Measurements from ENCODE around the gene MED23.

MED23 gene

GRCh38 chr6:131565056-131565455 is 63.0 kb downstream of the MED23 start:
- Histone ChIP-seq H3K4me1 (ENCODE audit: control insufficient read depth, low read depth, low read length) (no peaks in the 10 kb centered on the region), H3K9ac (ENCODE audit: low read length) (no peak overlapping the region), H4K5ac (ENCODE audit: low read length) (no peak overlapping the region), H2BK120ac (ENCODE audit: low read depth, low read length) (no peak overlapping the region), H3K4me2 (ENCODE audit: low read length) (no peak overlapping the region), H3K23ac (ENCODE audit: low read length) (no peak overlapping the region), H3K79me1 (ENCODE audit: low read length) (no peaks in the 10 kb centered on the region), H2BK15ac (replicated peaks; ENCODE audit: low read depth) (no peak overlapping the region), H3K18ac (ENCODE audit: low read length) (no peak overlapping the region), H3K27ac (ENCODE audit: low read depth, low read length) (no peak overlapping the region), H3K27me3 (ENCODE audit: insufficient read depth, low read length, poor library complexity) (no peaks in the 10 kb centered on the region), H3K79me2 (ENCODE audit: control insufficient read depth, insufficient read depth, low read length) (no peaks in the 10 kb centered on the region), H4K8ac (ENCODE audit: low read depth, low read length) (no peak overlapping the region), H2BK5ac (ENCODE audit: low read length) (no peak overlapping the region), H3K4ac (ENCODE audit: low read depth, low read length) (no peak overlapping the region), H3K56ac (ENCODE audit: low read length) (no peak overlapping the region), H3K4me3 (ENCODE audit: low read length) (no peak overlapping the region), H2AK5ac (ENCODE audit: low read length) (no peak overlapping the region), H3K36me3 (ENCODE audit: control insufficient read depth, insufficient read depth, low read length) (no peaks in the 10 kb centered on the region)
- no peak for DNase-seq
- no CpG with 5 or more reads among the region's 2 CpGs for WGBS (ENCODE audit: extremely low coverage, insufficient coverage, low lambda C conversion rate)

DNA sequence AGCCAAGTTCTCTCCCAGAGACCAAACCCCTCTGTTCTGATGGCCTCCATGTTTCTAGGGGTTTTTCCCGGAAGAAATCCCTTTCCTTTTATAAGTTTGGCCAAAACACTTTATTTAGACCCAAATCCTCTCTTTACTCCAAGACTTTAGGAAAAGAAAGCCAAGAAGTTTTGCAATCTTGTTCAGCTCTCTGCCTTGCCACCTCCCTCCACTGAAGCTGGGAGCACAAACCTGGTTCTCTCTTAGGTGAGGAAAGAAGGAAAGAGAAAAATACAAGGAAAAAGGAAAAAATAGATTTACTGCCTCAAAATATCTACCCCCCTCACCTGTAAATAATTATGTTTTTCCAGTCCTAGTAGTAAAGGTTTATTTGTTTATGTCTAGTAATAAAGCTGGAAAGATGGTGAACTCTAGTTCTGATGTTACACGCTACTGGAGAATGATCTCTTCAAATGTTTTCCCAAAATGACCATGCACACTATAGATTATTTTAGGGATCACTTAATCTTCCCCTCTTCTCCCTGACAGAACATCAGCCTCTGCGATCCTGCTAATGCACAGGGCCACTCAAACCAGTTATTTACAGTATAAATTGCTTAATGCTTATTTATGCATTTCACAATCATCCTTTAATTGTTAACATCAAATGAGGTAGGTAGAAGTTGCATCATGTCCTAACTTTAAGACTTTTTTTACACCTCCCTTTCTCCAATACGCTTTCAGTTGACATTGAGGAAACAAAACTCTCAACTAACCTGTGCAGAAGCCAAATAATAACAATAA is 65.9 kb downstream of the MED23 start:
- no CpG with 5 or more reads among the region's 4 CpGs for WGBS (ENCODE audit: extremely low coverage, insufficient coverage, low lambda C conversion rate)
- H2AK5ac ChIP-seq (ENCODE audit: low read length), result no peak overlapping the region
- no peaks in the 10 kb centered on the region for H3K79me2 ChIP-seq (ENCODE audit: control insufficient read depth, insufficient read depth, low read length)

DNA sequence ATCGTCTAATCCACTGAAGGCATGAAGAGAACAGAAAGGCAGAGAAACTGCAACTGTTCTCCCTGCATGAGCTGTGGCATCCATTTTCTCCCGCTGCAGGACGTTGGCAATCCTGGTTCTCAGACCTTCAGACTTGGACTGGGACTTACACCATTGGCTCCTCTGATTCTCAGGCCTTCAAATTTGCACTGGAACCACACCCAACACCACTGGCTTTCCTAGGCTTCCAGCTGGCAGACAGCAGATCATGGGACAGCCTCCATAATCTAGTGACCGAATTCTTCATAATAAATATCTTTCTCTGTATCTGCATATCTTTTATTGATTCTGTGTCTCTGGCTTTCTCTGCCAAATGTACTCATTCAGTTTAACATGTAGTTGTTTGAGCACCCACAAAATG is 69.1 kb downstream of the MED23 start:
- Histone ChIP-seq H3K27ac (ENCODE audit: low read depth, low read length) (no peak overlapping the region), H3K9ac (ENCODE audit: low read length) (no peak overlapping the region)
- WGBS (ENCODE audit: extremely low coverage, insufficient coverage, low lambda C conversion rate), result no CpG with 5 or more reads among the region's 4 CpGs

More for the DNA sequence above, 65.9 kb downstream of the MED23 start:
- Histone ChIP-seq H3K4me2 (ENCODE audit: low read length) (no peak overlapping the region), H3K27me3 (ENCODE audit: insufficient read depth, low read length, poor library complexity) (no peaks in the 10 kb centered on the region), H4K5ac (ENCODE audit: low read length) (no peak overlapping the region), H3K79me1 (ENCODE audit: low read length) (no peaks in the 10 kb centered on the region), H3K27ac (ENCODE audit: low read depth, low read length) (no peak overlapping the region), H4K8ac (ENCODE audit: low read depth, low read length) (no peak overlapping the region), H3K4me3 (ENCODE audit: low read length) (no peak overlapping the region), H3K56ac (ENCODE audit: low read length) (no peak overlapping the region), H2BK15ac (replicated peaks; ENCODE audit: low read depth) (no peak overlapping the region), H3K4ac (ENCODE audit: low read depth, low read length) (no peak overlapping the region), H3K36me3 (ENCODE audit: control insufficient read depth, insufficient read depth, low read length) (no peaks in the 10 kb centered on the region), H3K9ac (ENCODE audit: low read length) (no peak overlapping the region), H2BK5ac (ENCODE audit: low read length) (no peak overlapping the region), H3K23ac (ENCODE audit: low read length) (no peak overlapping the region), H2BK120ac (ENCODE audit: low read depth, low read length) (no peak overlapping the region), H3K18ac (ENCODE audit: low read length) (no peak overlapping the region), H3K4me1 (ENCODE audit: control insufficient read depth, low read depth, low read length) (no peaks in the 10 kb centered on the region)
- DNase-seq, result no peak

GRCh38 chr6:131555992-131556391 is 72.0 kb downstream of the MED23 start:
- no peak overlapping the region for H2BK15ac ChIP-seq (replicated peaks; ENCODE audit: low read depth)
- no peak overlapping the region for H3K23ac ChIP-seq (ENCODE audit: low read length)
- no peaks in the 10 kb centered on the region for H3K27me3 ChIP-seq (ENCODE audit: insufficient read depth, low read length, poor library complexity)
- no peak overlapping the region for H3K9ac ChIP-seq (ENCODE audit: low read length)
- no peak overlapping the region for H3K4me3 ChIP-seq (ENCODE audit: low read length)
- no peak overlapping the region for H3K4ac ChIP-seq (ENCODE audit: low read depth, low read length)
- no peak overlapping the region for H2AK5ac ChIP-seq (ENCODE audit: low read length)
- no peak overlapping the region for H3K4me2 ChIP-seq (ENCODE audit: low read length)
- no peak overlapping the region for H3K18ac ChIP-seq (ENCODE audit: low read length)
- H4K5ac ChIP-seq (ENCODE audit: low read length), result no peak overlapping the region
- H3K27ac ChIP-seq (ENCODE audit: low read depth, low read length), result no peak overlapping the region
- no peaks in the 10 kb centered on the region for H3K4me1 ChIP-seq (ENCODE audit: control insufficient read depth, low read depth, low read length)
- no peak overlapping the region for H4K8ac ChIP-seq (ENCODE audit: low read depth, low read length)
- H3K79me2 ChIP-seq (ENCODE audit: control insufficient read depth, insufficient read depth, low read length), result no peaks in the 10 kb centered on the region
- H2BK120ac ChIP-seq (ENCODE audit: low read depth, low read length), result no peak overlapping the region
- no peaks in the 10 kb centered on the region for H3K36me3 ChIP-seq (ENCODE audit: control insufficient read depth, insufficient read depth, low read length)
- no peak for DNase-seq
- H3K56ac ChIP-seq (ENCODE audit: low read length), result no peak overlapping the region
- H2BK5ac ChIP-seq (ENCODE audit: low read length), result no peak overlapping the region
- H3K79me1 ChIP-seq (ENCODE audit: low read length), result no peaks in the 10 kb centered on the region

More for the DNA sequence above, 69.1 kb downstream of the MED23 start:
- Histone ChIP-seq H3K23ac (ENCODE audit: low read length) (no peak overlapping the region), H3K56ac (ENCODE audit: low read length) (no peak overlapping the region), H3K36me3 (ENCODE audit: control insufficient read depth, insufficient read depth, low read length) (no peaks in the 10 kb centered on the region), H3K18ac (ENCODE audit: low read length) (no peak overlapping the region), H4K5ac (ENCODE audit: low read length) (no peak overlapping the region), H2AK5ac (ENCODE audit: low read length) (no peak overlapping the region), H3K4me2 (ENCODE audit: low read length) (no peak overlapping the region), H3K27me3 (ENCODE audit: insufficient read depth, low read length, poor library complexity) (no peaks in the 10 kb centered on the region), H2BK5ac (ENCODE audit: low read length) (no peak overlapping the region), H2BK120ac (ENCODE audit: low read depth, low read length) (no peak overlapping the region), H3K4ac (ENCODE audit: low read depth, low read length) (no peak overlapping the region), H3K79me1 (ENCODE audit: low read length) (no peaks in the 10 kb centered on the region), H3K79me2 (ENCODE audit: control insufficient read depth, insufficient read depth, low read length) (no peaks in the 10 kb centered on the region), H4K8ac (ENCODE audit: low read depth, low read length) (no peak overlapping the region), H3K4me1 (ENCODE audit: control insufficient read depth, low read depth, low read length) (no peaks in the 10 kb centered on the region), H2BK15ac (replicated peaks; ENCODE audit: low read depth) (no peak overlapping the region), H3K4me3 (ENCODE audit: low read length) (no peak overlapping the region)
- DNase-seq, result no peak

DNA sequence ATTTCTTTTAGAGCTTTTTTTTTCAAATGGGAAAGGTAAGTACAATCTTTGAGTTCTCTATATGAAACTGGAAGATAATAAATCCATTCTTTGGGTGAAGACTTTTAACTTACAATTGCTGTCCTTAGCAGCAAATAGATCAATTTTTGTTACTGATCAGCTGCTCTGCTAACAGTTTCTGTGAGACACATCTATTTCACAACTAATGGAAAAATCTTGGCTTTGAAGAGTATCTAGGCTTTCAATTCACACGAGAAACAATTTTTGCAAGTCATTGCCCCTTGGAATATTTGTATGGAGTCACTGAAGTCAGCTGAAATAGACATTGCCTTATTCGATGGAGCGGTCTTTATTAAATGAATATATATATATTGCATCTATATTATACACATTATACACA is 75.5 kb downstream of the MED23 start:
- no CpG with 5 or more reads among the region's 3 CpGs for WGBS (ENCODE audit: extremely low coverage, insufficient coverage, low lambda C conversion rate)

DNA sequence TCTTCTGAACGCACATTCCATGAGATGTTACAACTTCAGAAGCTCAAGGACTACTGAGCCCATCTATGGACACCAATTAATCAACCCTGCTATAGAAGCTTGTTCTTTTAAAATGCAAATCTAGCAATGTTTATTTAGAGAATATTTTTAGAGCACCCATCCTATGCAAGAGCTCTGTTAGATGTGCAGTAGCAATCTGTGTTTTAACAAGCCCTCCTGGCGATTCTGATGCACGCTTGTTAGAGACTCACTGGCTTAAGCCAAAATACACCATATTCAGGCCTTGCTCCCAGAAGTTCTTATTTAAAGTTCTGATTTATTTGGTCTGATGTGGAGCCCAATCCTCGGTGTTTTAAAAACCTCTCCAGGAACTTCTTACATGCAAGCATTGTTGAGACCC is 76.1 kb downstream of the MED23 start:
- Histone ChIP-seq H3K27me3 (ENCODE audit: insufficient read depth, low read length, poor library complexity) (no peaks in the 10 kb centered on the region), H2BK120ac (ENCODE audit: low read depth, low read length) (no peak overlapping the region), H3K4me2 (ENCODE audit: low read length) (no peak overlapping the region), H2BK5ac (ENCODE audit: low read length) (no peak overlapping the region), H2AK5ac (ENCODE audit: low read length) (no peak overlapping the region), H3K79me1 (ENCODE audit: low read length) (no peaks in the 10 kb centered on the region), H3K79me2 (ENCODE audit: control insufficient read depth, insufficient read depth, low read length) (no peaks in the 10 kb centered on the region), H3K4ac (ENCODE audit: low read depth, low read length) (no peak overlapping the region), H3K4me1 (ENCODE audit: control insufficient read depth, low read depth, low read length) (no peaks in the 10 kb centered on the region), H3K9ac (ENCODE audit: low read length) (no peak overlapping the region), H4K8ac (ENCODE audit: low read depth, low read length) (no peak overlapping the region), H3K56ac (ENCODE audit: low read length) (no peak overlapping the region), H3K27ac (ENCODE audit: low read depth, low read length) (no peak overlapping the region), H2BK15ac (replicated peaks; ENCODE audit: low read depth) (no peak overlapping the region), H3K18ac (ENCODE audit: low read length) (no peak overlapping the region), H3K4me3 (ENCODE audit: low read length) (no peak overlapping the region), H3K23ac (ENCODE audit: low read length) (no peak overlapping the region), H3K36me3 (ENCODE audit: control insufficient read depth, insufficient read depth, low read length) (no peaks in the 10 kb centered on the region), H4K5ac (ENCODE audit: low read length) (no peak overlapping the region)
- no peak for DNase-seq
- no CpG with 5 or more reads among the region's 4 CpGs for WGBS (ENCODE audit: extremely low coverage, insufficient coverage, low lambda C conversion rate)

More for the DNA sequence above, 75.5 kb downstream of the MED23 start:
- Histone ChIP-seq H3K4ac (ENCODE audit: low read depth, low read length) (no peak overlapping the region), H4K8ac (ENCODE audit: low read depth, low read length) (no peak overlapping the region), H3K4me2 (ENCODE audit: low read length) (no peak overlapping the region), H3K4me1 (ENCODE audit: control insufficient read depth, low read depth, low read length) (no peaks in the 10 kb centered on the region), H2BK120ac (ENCODE audit: low read depth, low read length) (no peak overlapping the region), H2BK5ac (ENCODE audit: low read length) (no peak overlapping the region), H3K23ac (ENCODE audit: low read length) (no peak overlapping the region), H3K27ac (ENCODE audit: low read depth, low read length) (no peak overlapping the region), H2AK5ac (ENCODE audit: low read length) (no peak overlapping the region), H3K56ac (ENCODE audit: low read length) (no peak overlapping the region), H3K18ac (ENCODE audit: low read length) (no peak overlapping the region), H3K9ac (ENCODE audit: low read length) (no peak overlapping the region), H4K5ac (ENCODE audit: low read length) (no peak overlapping the region), H3K36me3 (ENCODE audit: control insufficient read depth, insufficient read depth, low read length) (no peaks in the 10 kb centered on the region), H3K79me2 (ENCODE audit: control insufficient read depth, insufficient read depth, low read length) (no peaks in the 10 kb centered on the region), H3K4me3 (ENCODE audit: low read length) (no peak overlapping the region), H3K27me3 (ENCODE audit: insufficient read depth, low read length, poor library complexity) (no peaks in the 10 kb centered on the region), H2BK15ac (replicated peaks; ENCODE audit: low read depth) (no peak overlapping the region), H3K79me1 (ENCODE audit: low read length) (no peaks in the 10 kb centered on the region)
- DNase-seq, result no peak

Data from mesendoderm (in vitro differentiated cells).